IPS-18a (cell line): ENCODE results near the gene LRRC8B.
"Not testable (repeated sequence)": the region's sequence is repeated elsewhere in the genome, so short reads cannot be mapped to it uniquely, and the experiment has no call there.

ENCODE experiments used
- H3K27ac ChIP-seq: one replicate; pipeline ENCODE4 v1.5.1; 2013; ENCODE audit warnings: low read length
- H3K27me3 ChIP-seq: one replicate; pipeline ENCODE4 v1.6.1; 2013; ENCODE audit warnings: mild to moderate bottlenecking, low read length; ENCODE audit not compliant: control insufficient read depth, insufficient read depth
- H3K36me3 ChIP-seq: one replicate; pipeline ENCODE4 v1.6.1; 2013; ENCODE audit warnings: low read depth, low read length; ENCODE audit not compliant: control insufficient read depth
- H3K4me1 ChIP-seq: one replicate; pipeline ENCODE4 v1.6.1; 2013; ENCODE audit warnings: low read depth, low read length; ENCODE audit not compliant: control insufficient read depth
- H3K4me3 ChIP-seq: one replicate; pipeline ENCODE4 v1.5.1; 2013; ENCODE audit warnings: low read length
- H3K9ac ChIP-seq: one replicate; pipeline ENCODE4 v1.6.1; 2013; ENCODE audit warnings: mild to moderate bottlenecking, low read length, moderate library complexity
- H3K9me3 ChIP-seq: one replicate; pipeline ENCODE4 v1.6.1; 2013; ENCODE audit warnings: low read depth, low read length; ENCODE audit not compliant: control insufficient read depth

The LRRC8B gene

GRCh38 chr1:89502895-89503294 is 21.7 kb upstream of the LRRC8B start:
- Histone ChIP-seq H3K36me3 (no peaks in the 10 kb centered on the region), H3K4me1 (no peaks in the 10 kb centered on the region), H3K27me3 (no peaks in the 10 kb centered on the region), H3K9ac (no peak overlapping the region), H3K9me3 (no peaks in the 10 kb centered on the region), H3K27ac (no peak overlapping the region), H3K4me3 (no peak overlapping the region)

GRCh38 chr1:89503690-89504089 is 20.9 kb upstream of the LRRC8B start:
- no peak overlapping the region for H3K27ac ChIP-seq
- no peaks in the 10 kb centered on the region for H3K27me3 ChIP-seq
- H3K9me3 ChIP-seq = no peaks in the 10 kb centered on the region
- H3K36me3 ChIP-seq = no peaks in the 10 kb centered on the region
- H3K4me1 ChIP-seq = no peaks in the 10 kb centered on the region
- no peak overlapping the region for H3K4me3 ChIP-seq
- no peak overlapping the region for H3K9ac ChIP-seq

DNA sequence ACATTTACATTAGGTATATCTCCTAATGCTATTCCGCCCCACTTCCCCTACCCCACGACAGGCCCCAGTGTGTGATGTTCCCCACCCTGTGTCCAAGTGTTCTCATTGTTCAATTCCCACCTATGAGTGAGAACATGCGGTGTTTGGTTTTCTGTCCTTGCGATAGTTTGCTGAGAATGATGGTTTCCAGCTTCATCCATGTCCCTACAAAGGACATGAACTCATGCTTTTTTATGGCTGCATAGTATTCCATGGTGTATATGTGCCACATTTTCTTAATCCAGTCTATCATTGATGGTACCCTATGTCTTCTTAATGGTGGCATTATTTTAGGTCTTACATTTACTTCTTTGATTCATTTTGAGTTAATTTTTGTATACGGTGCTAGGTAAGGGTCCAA is 14.6 kb upstream of the LRRC8B start:
- H3K9ac ChIP-seq, H3K27me3 ChIP-seq, H3K27ac ChIP-seq, H3K9me3 ChIP-seq, H3K4me3 ChIP-seq, H3K36me3 ChIP-seq, H3K4me1 ChIP-seq: not testable (repeated sequence)

DNA sequence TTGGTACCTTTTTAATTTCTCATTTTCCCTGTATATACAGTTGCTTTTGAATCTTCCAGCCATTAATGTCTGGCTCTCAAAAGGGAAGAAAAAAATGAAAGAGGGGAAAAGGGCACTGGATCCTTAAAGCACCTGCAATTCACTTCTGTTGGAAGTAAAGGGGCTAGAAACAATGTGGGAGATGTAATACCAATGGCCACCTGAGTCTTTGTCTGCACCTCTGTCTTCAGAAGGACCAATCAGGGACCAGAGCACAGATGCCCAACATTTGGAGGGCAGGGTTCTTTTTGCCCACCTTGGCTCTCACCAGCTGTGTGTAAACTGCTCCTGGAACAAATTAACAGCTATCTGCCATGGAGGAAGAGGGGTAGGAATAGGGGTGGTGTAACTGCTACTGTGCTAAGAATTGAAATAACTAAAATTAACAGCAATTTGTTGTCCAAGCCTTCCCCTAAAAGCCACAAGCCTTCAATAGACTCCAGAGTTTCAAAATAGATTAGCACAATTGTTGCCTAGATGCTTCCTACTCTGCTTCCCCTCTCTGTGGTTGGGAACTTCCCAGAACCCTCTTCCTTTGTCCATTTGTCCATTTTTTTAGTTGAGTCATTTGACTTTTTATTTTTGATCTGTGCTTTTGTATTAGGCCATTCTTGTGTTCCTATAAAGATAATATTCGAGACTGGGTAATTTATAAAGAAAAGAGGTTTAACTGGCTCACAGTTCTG is 11.5 kb upstream of the LRRC8B start:
- H3K4me3 ChIP-seq = no peak overlapping the region
- H3K27ac ChIP-seq = no peak overlapping the region
- no peaks in the 10 kb centered on the region for H3K9me3 ChIP-seq
- H3K36me3 ChIP-seq = no peaks in the 10 kb centered on the region
- H3K27me3 ChIP-seq = no peaks in the 10 kb centered on the region
- no peaks in the 10 kb centered on the region for H3K4me1 ChIP-seq
- H3K9ac ChIP-seq = no peak overlapping the region

- Histone ChIP-seq H3K36me3 (no peaks in the 10 kb centered on the region), H3K9ac (no peak overlapping the region), H3K27me3 (no peaks in the 10 kb centered on the region), H3K4me3 (no peak overlapping the region), H3K27ac (no peak overlapping the region), H3K9me3 (no peaks in the 10 kb centered on the region), H3K4me1 (no peaks in the 10 kb centered on the region)
Measured at GRCh38 chr1:89516055-89516454, 8.6 kb upstream of the LRRC8B start.

DNA sequence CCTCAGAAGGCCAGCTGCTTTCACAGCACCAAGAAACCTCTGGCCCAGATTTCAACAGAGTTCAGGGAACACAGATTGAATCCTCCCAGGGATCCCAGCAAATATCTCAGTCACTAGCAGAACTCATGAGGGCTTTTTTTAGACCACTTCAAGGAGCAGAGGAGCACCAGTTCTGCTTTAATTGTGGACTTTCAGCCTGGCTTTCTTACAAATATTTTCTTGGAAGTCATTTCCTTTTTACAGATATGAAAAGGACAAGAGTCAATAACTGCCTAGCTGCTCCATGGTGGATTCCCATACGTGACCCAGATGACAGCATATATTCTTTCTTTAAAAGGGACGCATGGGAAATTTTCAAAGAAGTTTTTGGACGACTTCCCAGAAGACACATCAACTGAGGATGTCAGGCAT is 6.4 kb upstream of the LRRC8B start:
- Histone ChIP-seq H3K36me3 (no peaks in the 10 kb centered on the region), H3K4me1 (peaks cover 4% of the 10 kb centered on the region), H3K27ac (no peak overlapping the region), H3K9ac (no peak overlapping the region), H3K4me3 (no peak overlapping the region), H3K27me3 (no peaks in the 10 kb centered on the region), H3K9me3 (no peaks in the 10 kb centered on the region)

GRCh38 chr1:89519779-89520358 is 4.8 kb upstream of the LRRC8B start:
- H3K36me3 ChIP-seq = no peaks in the 10 kb centered on the region
- H3K4me3 ChIP-seq = no peak overlapping the region
- no peaks in the 10 kb centered on the region for H3K9me3 ChIP-seq
- H3K27me3 ChIP-seq = no peaks in the 10 kb centered on the region
- peaks cover 12% of the 10 kb centered on the region for H3K4me1 ChIP-seq
- no peak overlapping the region for H3K9ac ChIP-seq
- H3K27ac ChIP-seq = no peak overlapping the region

DNA sequence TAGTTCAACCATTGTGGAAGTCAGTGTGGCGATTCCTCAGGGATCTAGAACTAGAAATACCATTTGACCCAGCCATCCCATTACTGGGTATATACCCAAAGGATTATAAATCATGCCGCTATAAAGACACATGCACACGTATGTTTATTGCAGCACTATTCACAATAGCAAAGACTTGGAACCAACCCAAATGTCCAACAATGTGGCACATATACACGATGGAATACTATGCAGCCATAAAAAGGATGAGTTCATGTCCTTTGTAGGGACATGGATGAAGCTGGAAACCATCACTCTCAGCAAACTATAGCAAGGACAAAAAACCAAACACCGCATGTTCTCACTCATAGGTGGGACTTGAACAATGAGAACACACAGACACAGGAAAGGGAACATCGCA is 2.7 kb upstream of the LRRC8B start:
- H3K9me3 ChIP-seq, H3K36me3 ChIP-seq, H3K27ac ChIP-seq, H3K9ac ChIP-seq, H3K4me3 ChIP-seq, H3K27me3 ChIP-seq: not testable (repeated sequence)
- H3K4me1 ChIP-seq = peaks cover 22% of the 10 kb centered on the region

GRCh38 chr1:89523572-89524368 is 859 bp upstream of the LRRC8B start:
- Histone ChIP-seq H3K36me3 (no peaks in the 10 kb centered on the region), H3K27me3 (no peaks in the 10 kb centered on the region), H3K9me3 (no peaks in the 10 kb centered on the region), H3K27ac (peak overlapping the region; percentile 89), H3K4me3 (peak overlapping the region; percentile 86), H3K4me1 (peaks cover 38% of the 10 kb centered on the region), H3K9ac (peak overlapping the region; percentile 95)

GRCh38 chr1:89525169-89525855 is 683 bp downstream of the LRRC8B start:
- Histone ChIP-seq H3K9ac (peak overlapping the region; percentile 95), H3K4me1 (peaks cover 39% of the 10 kb centered on the region), H3K27ac (peak overlapping the region; percentile 62), H3K36me3 (no peaks in the 10 kb centered on the region), H3K9me3 (no peaks in the 10 kb centered on the region), H3K27me3 (no peaks in the 10 kb centered on the region), H3K4me3 (peak overlapping the region; percentile 86)

DNA sequence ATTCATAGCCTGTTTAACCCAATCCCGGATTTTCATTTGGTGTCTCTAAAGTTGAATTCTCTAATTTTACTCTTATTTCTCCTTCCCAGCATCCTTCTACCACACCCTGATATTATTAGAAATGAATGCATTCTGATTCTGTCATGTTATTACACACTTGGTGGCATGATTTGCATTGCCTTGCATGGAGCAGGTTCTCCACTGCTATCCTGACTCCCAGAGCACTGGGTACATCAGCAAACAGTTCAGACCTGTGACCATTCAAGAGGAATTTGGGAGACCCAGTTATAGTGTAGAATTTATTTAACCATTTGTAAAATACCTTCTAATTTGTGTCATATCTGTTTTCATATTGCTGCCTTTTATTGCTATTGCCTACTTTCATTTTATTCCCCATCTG is 2.6 kb downstream of the LRRC8B start:
- Histone ChIP-seq H3K4me3 (no peak overlapping the region), H3K27me3 (no peaks in the 10 kb centered on the region), H3K4me1 (peaks cover 51% of the 10 kb centered on the region), H3K36me3 (no peaks in the 10 kb centered on the region), H3K9me3 (no peaks in the 10 kb centered on the region), H3K27ac (no peak overlapping the region), H3K9ac (no peak overlapping the region)
